ENCODE data around the gene CASP5.

- TF ChIP-seq, protein P1, sequence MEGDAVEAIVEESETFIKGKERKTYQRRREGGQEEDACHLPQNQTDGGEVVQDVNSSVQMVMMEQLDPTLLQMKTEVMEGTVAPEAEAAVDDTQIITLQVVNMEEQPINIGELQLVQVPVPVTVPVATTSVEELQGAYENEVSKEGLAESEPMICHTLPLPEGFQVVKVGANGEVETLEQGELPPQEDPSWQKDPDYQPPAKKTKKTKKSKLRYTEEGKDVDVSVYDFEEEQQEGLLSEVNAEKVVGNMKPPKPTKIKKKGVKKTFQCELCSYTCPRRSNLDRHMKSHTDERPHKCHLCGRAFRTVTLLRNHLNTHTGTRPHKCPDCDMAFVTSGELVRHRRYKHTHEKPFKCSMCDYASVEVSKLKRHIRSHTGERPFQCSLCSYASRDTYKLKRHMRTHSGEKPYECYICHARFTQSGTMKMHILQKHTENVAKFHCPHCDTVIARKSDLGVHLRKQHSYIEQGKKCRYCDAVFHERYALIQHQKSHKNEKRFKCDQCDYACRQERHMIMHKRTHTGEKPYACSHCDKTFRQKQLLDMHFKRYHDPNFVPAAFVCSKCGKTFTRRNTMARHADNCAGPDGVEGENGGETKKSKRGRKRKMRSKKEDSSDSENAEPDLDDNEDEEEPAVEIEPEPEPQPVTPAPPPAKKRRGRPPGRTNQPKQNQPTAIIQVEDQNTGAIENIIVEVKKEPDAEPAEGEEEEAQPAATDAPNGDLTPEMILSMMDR (IDR thresholded peaks at IDR 0.05; ENCODE audit: low read length), result no peak
- TF ChIP-seq EZH2 (IDR thresholded peaks at IDR 0.05; ENCODE audit: borderline replicate concordance, low read length), result no peak
These were observed 19.2 kb upstream of the CASP5 start for GRCh38 chr11:105042178-105042577.
